ENCODE measurements around the gene YPEL5. TPM values are rescaled to one million over a fixed set of nuclear protein-coding genes. Genes with fewer than 3 reads are reported as not detected.

YPEL5 gene
- total and polyA plus RNA-seq, 10 of the 15 experiments (the other 5 are each of a cell fraction or from before 2014, with no cell fraction given) = 18.8 to 47.3 (median 21.7) TPM

DNA sequence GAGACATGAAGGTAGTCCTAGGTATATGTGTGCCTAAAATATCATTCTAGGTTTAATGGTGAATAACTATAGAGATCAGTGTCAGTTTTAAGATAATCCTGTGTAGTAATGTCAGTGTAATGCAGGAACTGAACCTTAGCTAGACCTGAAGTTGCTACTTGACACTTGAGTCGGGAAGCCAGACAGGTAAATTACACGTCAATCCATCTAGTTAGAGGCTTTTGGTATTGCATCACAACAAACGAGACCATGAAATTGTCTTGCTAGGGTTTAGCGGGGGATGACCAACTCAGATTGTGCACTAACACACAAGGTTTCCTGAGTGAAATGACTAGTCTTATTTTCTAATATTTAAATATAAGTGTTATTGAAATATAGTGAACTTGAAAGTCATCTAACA, 2.0 kb downstream of the YPEL5 start:
- intact Hi-C loops (cut with micrococcal nuclease; ENCODE audit: unreplicated experiment) (loop anchor here (5.0 kb wide), 1 partner anchor 188 kb away; no protein-coding TSS in a partner anchor), in situ Hi-C loops (cut with MboI) (no loop called here)
- FAIRE-seq (peak; percentile 18), DNase-seq (ENCODE audit: low read depth, low spot score) (no peak), ATAC-seq (no peak)
- no peak overlapping the region for H2AFZ ChIP-seq (ENCODE audit: control insufficient read depth, low read depth, low read length)
- H3K27ac ChIP-seq (ENCODE audit: control insufficient read depth, insufficient read depth) = 0 out of 2 replicates have a peak overlapping the region, but pooled peaks have one; percentile 83
- no peaks in the 10 kb centered on the region for H3K9me3 ChIP-seq (replicated peaks; ENCODE audit: control insufficient read depth, insufficient read depth, low read length)
- RAD21 ChIA-PET (ENCODE audit: unreplicated experiment) = interaction anchor here (0.8 to 7.3 kb wide), 10 partner anchors 12 to 565 kb away, joined by 3 to 97 read pairs (median 6); no protein-coding TSS in a partner anchor
- POLR2A ChIA-PET = interaction anchor here (1.6 to 3.5 kb wide), 3 partner anchors 10 to 76 kb away, joined by 3 to 20 read pairs (median 6); no protein-coding TSS in a partner anchor
- WGBS (ENCODE audit: insufficient coverage, insufficient replicate concordance, low lambda C conversion rate, missing lambda C conversion rate) = 3% methylated on average over 4 of the region's 4 CpGs
- peaks cover 25% of the 10 kb centered on the region for H3K4me1 ChIP-seq (ENCODE audit: control insufficient read depth, insufficient read depth, low read length)
- no peaks in the 10 kb centered on the region for H4K20me1 ChIP-seq (ENCODE audit: control insufficient read depth, insufficient read depth)
- TF ChIP-seq, protein P1, sequence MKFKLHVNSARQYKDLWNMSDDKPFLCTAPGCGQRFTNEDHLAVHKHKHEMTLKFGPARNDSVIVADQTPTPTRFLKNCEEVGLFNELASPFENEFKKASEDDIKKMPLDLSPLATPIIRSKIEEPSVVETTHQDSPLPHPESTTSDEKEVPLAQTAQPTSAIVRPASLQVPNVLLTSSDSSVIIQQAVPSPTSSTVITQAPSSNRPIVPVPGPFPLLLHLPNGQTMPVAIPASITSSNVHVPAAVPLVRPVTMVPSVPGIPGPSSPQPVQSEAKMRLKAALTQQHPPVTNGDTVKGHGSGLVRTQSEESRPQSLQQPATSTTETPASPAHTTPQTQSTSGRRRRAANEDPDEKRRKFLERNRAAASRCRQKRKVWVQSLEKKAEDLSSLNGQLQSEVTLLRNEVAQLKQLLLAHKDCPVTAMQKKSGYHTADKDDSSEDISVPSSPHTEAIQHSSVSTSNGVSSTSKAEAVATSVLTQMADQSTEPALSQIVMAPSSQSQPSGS (IDR thresholded peaks at IDR 0.05; ENCODE audit: low read length) = 0 out of 2 replicates have a peak, but pooled peaks have one; percentile 15
- TF ChIP-seq NFYA (IDR thresholded peaks at IDR 0.05; ENCODE audit: borderline replicate concordance, low read depth, low read length) (no peak), NBN (IDR thresholded peaks at IDR 0.05) (no peak), HDAC2 (IDR thresholded peaks at IDR 0.05) (no peak), CREM (IDR thresholded peaks at IDR 0.05; ENCODE audit: low read depth) (peak; percentile 29; the same call in 1 of the 2 replicates), CREB1 (IDR thresholded peaks at IDR 0.05; ENCODE audit: low read depth) (peak; percentile 58)
- no peaks in the 10 kb centered on the region for H3K27me3 ChIP-seq (replicated peaks in 1 of 2; ENCODE audit: control insufficient read depth in 2 of 2, insufficient read depth in 2 of 2, low read length in 1 of 2)
- no peaks in the 10 kb centered on the region; the same call in 1 of the 2 replicates for H3K79me2 ChIP-seq (ENCODE audit: control insufficient read depth, insufficient read depth, low read length)
- BruUV-seq (replicated peaks) = TSS peak; percentile 54
- H3K4me2 ChIP-seq (ENCODE audit: control insufficient read depth, insufficient read depth) = peak overlapping the region; percentile 79
- 0 out of 2 replicates have a peak overlapping the region, but pooled peaks have one; percentile 60 for H3K4me3 ChIP-seq
- no peaks in the 10 kb centered on the region for H3K36me3 ChIP-seq (ENCODE audit: control insufficient read depth in 2 of 2, insufficient read depth in 2 of 2, low read length in 1 of 2)
- SMC1A ChIA-PET (ENCODE audit: uncharacterized antibody, unreplicated experiment) = interaction anchor here (0.6 to 6.1 kb wide), 11 partner anchors 8 to 563 kb away, joined by 3 to 85 read pairs (median 3); no protein-coding TSS in a partner anchor
- CTCF ChIA-PET = interaction anchor here (0.6 to 7.2 kb wide), 18 partner anchors 9 to 1277 kb away, joined by 3 to 116 read pairs (median 4); no protein-coding TSS in a partner anchor
- H3K9ac ChIP-seq (ENCODE audit: control insufficient read depth, insufficient read depth, low read length) = no peak overlapping the region

Data from GM12878 (cell line).